H1 (cell line): ENCODE measurements around the gene ABHD16A. TPM values are rescaled to one million over a fixed set of nuclear protein-coding genes. Genes with fewer than 3 reads are reported as not detected.

Experiments
- EGR1 ChIP-seq: IDR thresholded peaks from 2 replicates; pipeline ENCODE4 v1.6.1; 2011; ENCODE audit warnings: low read depth, low read length, borderline replicate concordance
- POLR2AphosphoS5 ChIP-seq: IDR thresholded peaks from 2 replicates; pipeline ENCODE4 v1.6.1; 2011; ENCODE audit warnings: low read depth, low read length
- SP1 ChIP-seq: IDR thresholded peaks from 2 replicates; pipeline ENCODE4 v1.6.1; 2011; ENCODE audit warnings: low read depth, low read length
- TAF1 ChIP-seq: IDR thresholded peaks from 2 replicates; pipeline ENCODE4 v1.6.1; 2011; ENCODE audit warnings: mild to moderate bottlenecking, low read depth, low read length
- TAF7 ChIP-seq: optimal IDR thresholded peaks from 2 replicates; pipeline ENCODE3; 2011; ENCODE audit warnings: low read depth, mild to moderate bottlenecking, inconsistent platforms, low read length, moderate library complexity, borderline replicate concordance
- TBP ChIP-seq: IDR thresholded peaks from 2 replicates; pipeline ENCODE4 v1.6.1; 2011; ENCODE audit warnings: low read depth, low read length, improper control_type of control experiment
- TCF12 ChIP-seq: IDR thresholded peaks from 2 replicates; pipeline ENCODE4 v1.6.1; 2011; ENCODE audit warnings: low read depth, mild to moderate bottlenecking, low read length
- polyA plus RNA-seq, 7 experiments: library from polyadenylated mRNA; depleted of rRNA in 3 of 7; stranded (reverse) in 5 of 7; unstranded in 2 of 7; fragments of >200 nt in 5 of 7; fragments of 200-250 nt in 2 of 7; gene quantifications; 1 replicate in 5 of 7; 2 replicates in 1 of 7; 4 replicates in 1 of 7; pipeline versions ENCODE4 v1.2.1 to v1.2.3, GENCODE V29; 2011 to 2013; ENCODE audit warnings: missing spikeins in 2 of 7, mixed read lengths in 2 of 7
- total RNA-seq: library from RNA; stranded (reverse); fragmentation: NEBNext Ultra II Directional; extraction: Animal tissue kit (Norgen Biotek cat#: 25700); gene quantifications from 2 replicates; pipeline ENCODE4 v1.2.1, GENCODE V29; 2021
- TF ChIP-seq, protein P1 (sequence below): IDR thresholded peaks from 2 replicates; pipeline ENCODE4 v1.6.1; 2012; ENCODE audit warnings: inconsistent platforms

The ABHD16A gene
- total and polyA plus RNA-seq, 2 of the 8 experiments (the other 6 are each of a cell fraction or from before 2014, with no cell fraction given) = 32.9 to 40.2 TPM

GRCh38 chr6:31723980-31724691 is 21.0 kb upstream of the ABHD16A start (continued):
- no peak for TF ChIP-seq TAF7
- no peak for TF ChIP-seq SP1
- no peak for TF ChIP-seq TBP
- TF ChIP-seq POLR2AphosphoS5 = no peak
- no peak for TF ChIP-seq TAF1
- TF ChIP-seq, protein P1, sequence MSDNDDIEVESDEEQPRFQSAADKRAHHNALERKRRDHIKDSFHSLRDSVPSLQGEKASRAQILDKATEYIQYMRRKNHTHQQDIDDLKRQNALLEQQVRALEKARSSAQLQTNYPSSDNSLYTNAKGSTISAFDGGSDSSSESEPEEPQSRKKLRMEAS = no peak
- TF ChIP-seq EGR1 = no peak
- TF ChIP-seq TCF12 = no peak
